ENCODE results near the gene DAPL1.

DNA sequence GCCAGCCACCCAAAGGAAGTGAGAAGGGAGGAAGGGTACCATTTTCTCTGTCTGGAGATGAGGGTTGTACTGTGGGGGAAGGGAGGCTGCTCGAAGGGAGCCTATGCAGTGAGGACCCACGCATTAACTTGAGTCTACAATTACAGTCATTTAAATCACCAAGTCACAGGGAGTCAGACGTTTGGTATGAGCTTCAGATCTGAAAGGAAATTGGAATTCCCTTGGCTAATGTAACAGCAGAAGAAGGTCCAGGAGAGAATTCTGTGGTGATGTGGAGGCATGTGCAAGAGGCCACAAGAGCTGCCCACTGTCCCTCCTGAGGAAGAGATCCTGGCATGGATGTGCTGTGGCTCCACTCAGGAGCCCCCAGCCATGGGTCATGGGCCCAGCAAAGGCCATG lies 22.5 kb downstream of the DAPL1 start:
- TF ChIP-seq, protein P1, sequence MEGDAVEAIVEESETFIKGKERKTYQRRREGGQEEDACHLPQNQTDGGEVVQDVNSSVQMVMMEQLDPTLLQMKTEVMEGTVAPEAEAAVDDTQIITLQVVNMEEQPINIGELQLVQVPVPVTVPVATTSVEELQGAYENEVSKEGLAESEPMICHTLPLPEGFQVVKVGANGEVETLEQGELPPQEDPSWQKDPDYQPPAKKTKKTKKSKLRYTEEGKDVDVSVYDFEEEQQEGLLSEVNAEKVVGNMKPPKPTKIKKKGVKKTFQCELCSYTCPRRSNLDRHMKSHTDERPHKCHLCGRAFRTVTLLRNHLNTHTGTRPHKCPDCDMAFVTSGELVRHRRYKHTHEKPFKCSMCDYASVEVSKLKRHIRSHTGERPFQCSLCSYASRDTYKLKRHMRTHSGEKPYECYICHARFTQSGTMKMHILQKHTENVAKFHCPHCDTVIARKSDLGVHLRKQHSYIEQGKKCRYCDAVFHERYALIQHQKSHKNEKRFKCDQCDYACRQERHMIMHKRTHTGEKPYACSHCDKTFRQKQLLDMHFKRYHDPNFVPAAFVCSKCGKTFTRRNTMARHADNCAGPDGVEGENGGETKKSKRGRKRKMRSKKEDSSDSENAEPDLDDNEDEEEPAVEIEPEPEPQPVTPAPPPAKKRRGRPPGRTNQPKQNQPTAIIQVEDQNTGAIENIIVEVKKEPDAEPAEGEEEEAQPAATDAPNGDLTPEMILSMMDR (IDR thresholded peaks at IDR 0.05), result no peak
- TF ChIP-seq POLR2A (IDR thresholded peaks at IDR 0.05), result no peak
- TF ChIP-seq EP300 (IDR thresholded peaks at IDR 0.05), result no peak
- no peak for TF ChIP-seq POLR2AphosphoS5 (IDR thresholded peaks at IDR 0.05)
